HL-60 (cell line): ENCODE measurements around the gene ST6GALNAC1.

Experiments
- DNase-seq, 2 experiments: peaks; one replicate each; pipeline ENCODE4 v3.0.0-alpha.2; 2010 to 2020; ENCODE audit warnings: low read depth in 1 of 2, low spot score in 1 of 2
- H3K27ac ChIP-seq: fragments of 250-450 bp; sonication (Bioruptor Pico); replicated peaks from 2 replicates; pipeline ENCODE4 v1.5.1; 2020; ENCODE audit warnings: mild to moderate bottlenecking, moderate library complexity
- H3K27me3 ChIP-seq: fragments of 250-450 bp; sonication (Bioruptor Pico); 2 replicates; pipeline ENCODE4 v1.5.1; 2021; ENCODE audit warnings: mild to moderate bottlenecking, moderate library complexity; ENCODE audit not compliant: insufficient read depth, poor library complexity, severe bottlenecking
- H3K4me3 ChIP-seq: replicated peaks from 2 replicates; pipeline ENCODE4 v1.5.1; 2011; ENCODE audit warnings: mild to moderate bottlenecking, control low read depth, low read length; ENCODE audit not compliant: insufficient read depth
- GABPA ChIP-seq: IDR thresholded peaks from 2 replicates; pipeline ENCODE4 v1.6.1; 2012; ENCODE audit warnings: low read depth
- POLR2AphosphoS5 ChIP-seq: IDR thresholded peaks from 2 replicates; pipeline ENCODE4 v1.6.1; 2012; ENCODE audit warnings: low read depth
- SPI1 ChIP-seq: IDR thresholded peaks from 2 replicates; pipeline ENCODE4 v1.6.1; 2012; ENCODE audit warnings: low read depth, mild to moderate bottlenecking, borderline replicate concordance
- TF ChIP-seq, protein P1 (sequence below): IDR thresholded peaks from 2 replicates; pipeline ENCODE4 v1.6.1; 2012; ENCODE audit warnings: low read depth; ENCODE audit not compliant: insufficient replicate concordance
- TF ChIP-seq, protein P2 (sequence below): IDR thresholded peaks from one replicate; pipeline ENCODE4 v1.5.1; 2011; ENCODE audit warnings: low read length, control low read depth, inconsistent platforms; ENCODE audit not compliant: insufficient read depth

ST6GALNAC1 gene

DNA sequence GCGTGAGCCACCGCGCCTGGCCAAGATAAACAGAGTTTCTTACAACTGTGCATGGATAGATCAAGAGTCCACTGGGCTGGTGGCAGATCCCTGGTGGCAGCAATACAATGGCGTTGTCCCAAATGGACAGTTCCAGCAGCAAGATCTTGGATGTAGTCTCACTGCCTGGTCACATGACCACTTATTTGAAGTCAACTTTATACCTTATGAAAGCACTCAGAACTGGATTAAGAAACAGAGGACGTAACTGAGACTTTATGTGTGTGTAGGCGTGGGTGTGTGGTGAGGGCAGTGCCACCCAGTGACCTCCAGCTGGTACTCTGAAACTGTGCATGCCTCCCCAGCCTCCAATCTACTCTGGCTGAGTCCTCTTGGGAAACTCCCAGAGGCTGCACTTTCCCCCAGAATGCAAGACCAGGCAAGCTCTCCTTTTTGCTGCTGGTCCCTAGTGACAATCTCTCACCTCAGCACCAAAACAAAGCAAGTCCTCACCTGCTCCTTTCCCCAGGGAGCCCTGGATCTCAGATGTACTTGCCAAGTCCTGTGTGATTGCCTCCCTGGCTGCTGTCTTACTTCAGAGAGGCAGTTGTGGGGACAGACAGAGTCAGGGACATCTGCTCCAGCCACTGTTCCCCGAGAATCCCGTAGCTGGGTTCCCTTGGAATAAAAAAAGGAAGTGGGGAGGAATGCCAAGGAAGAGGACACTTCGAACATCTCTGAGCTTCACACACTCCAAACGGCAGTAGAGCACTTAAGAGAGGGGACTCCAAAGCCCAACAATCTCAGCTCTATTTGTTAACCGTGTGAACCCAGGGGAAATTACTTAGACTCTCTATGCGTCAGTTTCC is 46.2 kb downstream of the ST6GALNAC1 start:
- peak overlapping the region; percentile 15 for H3K27ac ChIP-seq
- H3K27me3 ChIP-seq: no peaks in the 10 kb centered on the region
- DNase-seq: peak in 1 of 2 experiments; percentile 32
- no peak overlapping the region for H3K4me3 ChIP-seq
- TF ChIP-seq SPI1: peak; percentile 49; the same call in 1 of the 2 replicates
- TF ChIP-seq, protein P1, sequence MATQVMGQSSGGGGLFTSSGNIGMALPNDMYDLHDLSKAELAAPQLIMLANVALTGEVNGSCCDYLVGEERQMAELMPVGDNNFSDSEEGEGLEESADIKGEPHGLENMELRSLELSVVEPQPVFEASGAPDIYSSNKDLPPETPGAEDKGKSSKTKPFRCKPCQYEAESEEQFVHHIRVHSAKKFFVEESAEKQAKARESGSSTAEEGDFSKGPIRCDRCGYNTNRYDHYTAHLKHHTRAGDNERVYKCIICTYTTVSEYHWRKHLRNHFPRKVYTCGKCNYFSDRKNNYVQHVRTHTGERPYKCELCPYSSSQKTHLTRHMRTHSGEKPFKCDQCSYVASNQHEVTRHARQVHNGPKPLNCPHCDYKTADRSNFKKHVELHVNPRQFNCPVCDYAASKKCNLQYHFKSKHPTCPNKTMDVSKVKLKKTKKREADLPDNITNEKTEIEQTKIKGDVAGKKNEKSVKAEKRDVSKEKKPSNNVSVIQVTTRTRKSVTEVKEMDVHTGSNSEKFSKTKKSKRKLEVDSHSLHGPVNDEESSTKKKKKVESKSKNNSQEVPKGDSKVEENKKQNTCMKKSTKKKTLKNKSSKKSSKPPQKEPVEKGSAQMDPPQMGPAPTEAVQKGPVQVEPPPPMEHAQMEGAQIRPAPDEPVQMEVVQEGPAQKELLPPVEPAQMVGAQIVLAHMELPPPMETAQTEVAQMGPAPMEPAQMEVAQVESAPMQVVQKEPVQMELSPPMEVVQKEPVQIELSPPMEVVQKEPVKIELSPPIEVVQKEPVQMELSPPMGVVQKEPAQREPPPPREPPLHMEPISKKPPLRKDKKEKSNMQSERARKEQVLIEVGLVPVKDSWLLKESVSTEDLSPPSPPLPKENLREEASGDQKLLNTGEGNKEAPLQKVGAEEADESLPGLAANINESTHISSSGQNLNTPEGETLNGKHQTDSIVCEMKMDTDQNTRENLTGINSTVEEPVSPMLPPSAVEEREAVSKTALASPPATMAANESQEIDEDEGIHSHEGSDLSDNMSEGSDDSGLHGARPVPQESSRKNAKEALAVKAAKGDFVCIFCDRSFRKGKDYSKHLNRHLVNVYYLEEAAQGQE: no peak
- TF ChIP-seq, protein P2, sequence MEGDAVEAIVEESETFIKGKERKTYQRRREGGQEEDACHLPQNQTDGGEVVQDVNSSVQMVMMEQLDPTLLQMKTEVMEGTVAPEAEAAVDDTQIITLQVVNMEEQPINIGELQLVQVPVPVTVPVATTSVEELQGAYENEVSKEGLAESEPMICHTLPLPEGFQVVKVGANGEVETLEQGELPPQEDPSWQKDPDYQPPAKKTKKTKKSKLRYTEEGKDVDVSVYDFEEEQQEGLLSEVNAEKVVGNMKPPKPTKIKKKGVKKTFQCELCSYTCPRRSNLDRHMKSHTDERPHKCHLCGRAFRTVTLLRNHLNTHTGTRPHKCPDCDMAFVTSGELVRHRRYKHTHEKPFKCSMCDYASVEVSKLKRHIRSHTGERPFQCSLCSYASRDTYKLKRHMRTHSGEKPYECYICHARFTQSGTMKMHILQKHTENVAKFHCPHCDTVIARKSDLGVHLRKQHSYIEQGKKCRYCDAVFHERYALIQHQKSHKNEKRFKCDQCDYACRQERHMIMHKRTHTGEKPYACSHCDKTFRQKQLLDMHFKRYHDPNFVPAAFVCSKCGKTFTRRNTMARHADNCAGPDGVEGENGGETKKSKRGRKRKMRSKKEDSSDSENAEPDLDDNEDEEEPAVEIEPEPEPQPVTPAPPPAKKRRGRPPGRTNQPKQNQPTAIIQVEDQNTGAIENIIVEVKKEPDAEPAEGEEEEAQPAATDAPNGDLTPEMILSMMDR: no peak
- no peak for TF ChIP-seq POLR2AphosphoS5
- no peak for TF ChIP-seq GABPA

DNA sequence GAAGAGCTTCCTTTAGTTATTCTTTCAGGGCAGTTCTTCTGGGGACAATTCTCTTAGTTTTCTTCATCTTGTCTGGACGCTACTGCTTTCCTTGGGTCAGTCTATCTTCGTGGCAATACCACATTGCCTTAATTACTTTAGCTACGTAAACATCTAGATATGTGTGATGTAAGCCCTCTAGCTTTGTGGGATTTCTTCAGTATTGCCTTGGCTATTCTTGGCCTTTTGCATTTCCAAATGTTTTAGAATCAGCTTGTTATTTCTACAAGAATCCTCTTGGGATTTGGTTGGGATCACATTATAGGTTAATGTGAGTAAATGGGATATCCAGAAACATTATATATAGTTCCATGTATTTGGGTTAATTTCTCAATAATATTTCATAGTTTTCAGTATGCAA is 48.9 kb downstream of the ST6GALNAC1 start:
- Histone ChIP-seq H3K4me3 (no peak overlapping the region), H3K27me3 (no peaks in the 10 kb centered on the region), H3K27ac (no peak overlapping the region)
- no peak for DNase-seq
- TF ChIP-seq SPI1: no peak
- TF ChIP-seq, protein P1: no peak
- no peak for TF ChIP-seq GABPA
- TF ChIP-seq, protein P2: no peak
- TF ChIP-seq POLR2AphosphoS5: no peak

DNA sequence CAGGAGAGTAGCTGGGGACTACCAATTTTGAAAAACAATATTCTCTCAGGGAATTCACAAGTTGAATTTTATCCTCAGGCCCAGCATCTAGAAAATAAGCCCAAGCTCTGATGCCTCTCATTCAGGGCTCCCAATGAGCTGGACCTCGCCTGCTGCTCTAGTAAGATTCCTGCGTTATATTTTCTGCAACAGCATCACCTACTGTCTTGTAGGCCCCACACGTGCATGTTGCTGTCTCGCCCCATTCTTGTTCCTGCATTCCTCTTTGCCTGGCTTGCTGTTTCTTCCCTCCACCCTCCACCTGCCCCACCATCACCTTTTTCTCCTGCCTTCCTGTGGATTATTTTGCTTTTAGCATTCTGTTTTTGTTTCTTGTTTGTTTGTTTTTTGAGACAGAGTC is 49.6 kb downstream of the ST6GALNAC1 start:
- Histone ChIP-seq H3K4me3 (no peak overlapping the region), H3K27ac (no peak overlapping the region), H3K27me3 (no peaks in the 10 kb centered on the region)
- TF ChIP-seq GABPA: no peak
- TF ChIP-seq POLR2AphosphoS5: no peak
- no peak for DNase-seq

DNA sequence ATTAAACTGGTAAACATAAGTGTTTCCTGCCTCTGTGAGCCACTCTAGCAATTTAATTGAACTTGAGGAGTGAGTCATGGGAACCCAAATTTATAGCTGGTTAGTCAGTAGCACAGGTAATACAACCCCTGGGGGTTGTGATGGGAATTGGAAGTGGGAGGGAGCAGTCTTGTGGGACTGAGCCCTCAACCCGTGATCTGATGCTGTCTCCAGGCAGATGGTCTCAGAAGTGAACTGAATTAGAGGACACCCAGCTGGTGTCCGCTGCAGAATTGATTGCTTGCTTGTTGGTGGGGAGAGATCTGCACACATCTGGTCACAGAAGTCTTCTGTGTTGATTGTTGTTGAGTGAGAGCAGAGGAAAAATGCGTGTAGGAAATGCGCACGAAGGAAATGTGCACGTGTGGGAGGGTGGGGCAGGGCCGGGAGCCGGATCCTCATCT is 50.2 kb downstream of the ST6GALNAC1 start:
- Histone ChIP-seq H3K4me3 (no peak overlapping the region), H3K27me3 (no peaks in the 10 kb centered on the region), H3K27ac (no peak overlapping the region)
- TF ChIP-seq, protein P2: no peak
- TF ChIP-seq, protein P1: no peak
- TF ChIP-seq POLR2AphosphoS5 (no peak), GABPA (no peak), SPI1 (no peak)
- no peak for DNase-seq
